ENCODE results near the gene TMEM115. TPM values are rescaled to one million over a fixed set of nuclear protein-coding genes. Genes with fewer than 3 reads are reported as not detected.

The TMEM115 gene
- total and polyA plus RNA-seq, 2 donors from 2014 or later: 40.1 to 54.0 TPM

GRCh38 chr3:50320853-50321335, 38.4 kb downstream of the TMEM115 start:
- H3K36me3 ChIP-seq (ENCODE audit: control insufficient read depth in 2 of 3, insufficient read depth in 3 of 3, low read length in 3 of 3): peaks cover 6 to 26% (median 17%) of the 10 kb centered on the region in 3 donors
- intact Hi-C loops (cut with DNase I): no loop called here
- H3K27me3 ChIP-seq (ENCODE audit: control insufficient read depth, insufficient read depth, low read length): no peaks in the 10 kb centered on the region
- TF ChIP-seq CTCF (IDR thresholded peaks at IDR 0.05; ENCODE audit: borderline replicate concordance, extremely low read depth, insufficient read depth): no peak
- peak overlapping the region; percentile 79 to 98 (median 97) for H3K4me3 ChIP-seq (ENCODE audit: low read length in 3 of 3)
- H3K9ac ChIP-seq (ENCODE audit: low read length in 3 of 3): peak overlapping the region; percentile 77 to 99 (median 77)
- peak; percentile 88 to 96 (median 93) for DNase-seq
- H3K9me3 ChIP-seq (ENCODE audit: control insufficient read depth in 2 of 3, insufficient read depth in 1 of 3, low read length in 3 of 3): no peaks in the 10 kb centered on the region
- peak overlapping the region; percentile 97 to 99 for H3K27ac ChIP-seq (ENCODE audit: low read depth in 2 of 2, low read length in 2 of 2)
- no peak for FAIRE-seq
- H3K4me1 ChIP-seq (ENCODE audit: control insufficient read depth in 2 of 3, insufficient read depth in 2 of 3, low read depth in 1 of 3, low read length in 3 of 3): peaks cover 3 to 52% (median 30%) of the 10 kb centered on the region in 3 donors

GRCh38 chr3:50319894-50320625, 39.3 kb downstream of the TMEM115 start:
- H3K9ac ChIP-seq (ENCODE audit: low read length in 3 of 3): peak overlapping the region; percentile 77 to 99 (median 77)
- peak in 2 of 5 donors; percentile 64 to 80 for DNase-seq
- TF ChIP-seq CTCF (IDR thresholded peaks at IDR 0.05; ENCODE audit: borderline replicate concordance, extremely low read depth, insufficient read depth): no peak
- peaks cover 6 to 21% (median 14%) of the 10 kb centered on the region in 3 donors for H3K36me3 ChIP-seq (ENCODE audit: control insufficient read depth in 2 of 3, insufficient read depth in 3 of 3, low read length in 3 of 3)
- peak overlapping the region; percentile 79 to 98 (median 97) for H3K4me3 ChIP-seq (ENCODE audit: low read length in 3 of 3)
- peak overlapping the region in 1 of 2 donors; percentile 99 for H3K27ac ChIP-seq (ENCODE audit: low read depth in 2 of 2, low read length in 2 of 2)
- H3K9me3 ChIP-seq (ENCODE audit: control insufficient read depth in 2 of 3, insufficient read depth in 1 of 3, low read length in 3 of 3): no peaks in the 10 kb centered on the region
- intact Hi-C loops (cut with DNase I): no loop called here
- peaks cover 3 to 52% (median 30%) of the 10 kb centered on the region in 3 donors for H3K4me1 ChIP-seq (ENCODE audit: control insufficient read depth in 2 of 3, insufficient read depth in 2 of 3, low read depth in 1 of 3, low read length in 3 of 3)
- no peak for FAIRE-seq
- H3K27me3 ChIP-seq (ENCODE audit: control insufficient read depth, insufficient read depth, low read length): no peaks in the 10 kb centered on the region

GRCh38 chr3:50319181-50319893, 40.0 kb downstream of the TMEM115 start:
- peaks cover 3 to 49% (median 29%) of the 10 kb centered on the region in 3 donors for H3K4me1 ChIP-seq (ENCODE audit: control insufficient read depth in 2 of 3, insufficient read depth in 2 of 3, low read depth in 1 of 3, low read length in 3 of 3)
- peak overlapping the region in 2 of 3 donors; percentile 12 to 99 for H3K9ac ChIP-seq (ENCODE audit: low read length in 3 of 3)
- H3K9me3 ChIP-seq (ENCODE audit: control insufficient read depth in 2 of 3, insufficient read depth in 1 of 3, low read length in 3 of 3): no peaks in the 10 kb centered on the region
- H3K27me3 ChIP-seq (ENCODE audit: control insufficient read depth, insufficient read depth, low read length): no peaks in the 10 kb centered on the region
- FAIRE-seq: no peak
- H3K36me3 ChIP-seq (ENCODE audit: control insufficient read depth in 2 of 3, insufficient read depth in 3 of 3, low read length in 3 of 3): peaks cover 6 to 21% (median 14%) of the 10 kb centered on the region in 3 donors
- no peak for TF ChIP-seq CTCF (IDR thresholded peaks at IDR 0.05; ENCODE audit: borderline replicate concordance, extremely low read depth, insufficient read depth)
- intact Hi-C loops (cut with DNase I): no loop called here
- peak overlapping the region; percentile 2 to 98 (median 97) for H3K4me3 ChIP-seq (ENCODE audit: low read length in 3 of 3)
- peak in 1 of 5 donors; percentile 56 for DNase-seq
- H3K27ac ChIP-seq (ENCODE audit: low read depth in 2 of 2, low read length in 2 of 2): no peak overlapping the region

Data from kidney (tissue), 14 donors.